Esophagus muscularis mucosa (tissue), 4 donors: ENCODE data around the gene PTCD3. TPM values are rescaled to one million over a fixed set of nuclear protein-coding genes. Genes with fewer than 3 reads are reported as not detected.

Source experiments
- DNase-seq: peaks from one replicate; pipeline ENCODE4 v3.0.0-alpha.2; 2017; ENCODE audit errors: extremely low spot score
- H3K27ac ChIP-seq, 4 donors: fragments of 200-600 bp; sonication (generic); replicated peaks in 1 of 4; 1 replicate in 3 of 4; 2 replicates in 1 of 4; pipeline ENCODE4 v1.5.1; 2016 to 2019; ENCODE audit warnings: mild to moderate bottlenecking in 1 of 4
- H3K27me3 ChIP-seq, 4 donors: fragments of 200-600 bp; sonication (generic); one replicate each; pipeline versions ENCODE4 v1.5.1 to v1.6.0; 2016 to 2019
- H3K36me3 ChIP-seq, 4 donors: fragments of 200-600 bp; sonication (generic); one replicate each; pipeline ENCODE4 v1.5.1; 2016 to 2019
- H3K4me1 ChIP-seq, 4 donors: fragments of 200-600 bp; sonication (generic); one replicate each; pipeline ENCODE4 v1.5.1; 2016 to 2019
- H3K4me3 ChIP-seq, 4 donors: fragments of 200-600 bp; sonication (generic); 1 replicate in 2 of 4; 2 replicates in 2 of 4; pipeline ENCODE4 v1.5.1; 2016 to 2019; ENCODE audit warnings: mild to moderate bottlenecking in 4 of 4, moderate library complexity in 1 of 4
- H3K9me3 ChIP-seq, 4 donors: fragments of 200-600 bp; sonication (generic); 1 replicate in 3 of 4; 2 replicates in 1 of 4; pipeline ENCODE4 v1.5.1; 2016 to 2019
- CTCF ChIP-seq, 3 experiments: fragments of 200-600 bp in 2 of 3; fragments of 450-650 bp in 1 of 3; sonication (generic) in 2 of 3; IDR thresholded peaks; one replicate each; pipeline ENCODE4 v1.5.1; 2017 to 2019; ENCODE audit warnings: antibody characterized with exemption in 3 of 3, mild to moderate bottlenecking in 2 of 3, moderate library complexity in 1 of 3
- EP300 ChIP-seq: sonication (generic); formaldehyde crosslinking; IDR thresholded peaks from one replicate; pipeline ENCODE4 v1.6.1; 2017; ENCODE audit warnings: antibody characterized with exemption
- POLR2A ChIP-seq: fragments of 450-650 bp; IDR thresholded peaks from one replicate; pipeline ENCODE4 v1.6.1; 2017; ENCODE audit warnings: antibody characterized with exemption, moderate library complexity, mild to moderate bottlenecking, low read depth
- POLR2AphosphoS5 ChIP-seq, 2 donors: sonication (generic); formaldehyde crosslinking; IDR thresholded peaks; one replicate each; pipeline ENCODE4 v1.6.1; 2017; ENCODE audit warnings: antibody characterized with exemption in 2 of 2
- WGBS: methylation state at CpG from one replicate; pipeline ENCODE4 v1.1.5; 2018; 5-methylcytosine and 5-hydroxymethylcytosine counted together
- intact Hi-C: fragments of 100-400 bp; cut with DNase I; formaldehyde crosslinking; loops from one replicate; pipeline ENCODE4 v1.15.1; 2023
- total RNA-seq, 4 donors: library from RNA; depleted of rRNA; stranded (reverse); fragments of >200 nt; gene quantifications; one replicate each; pipeline versions ENCODE4 v1.1.0 to v1.2.1, GENCODE V29; 2016

The PTCD3 gene
- total RNA-seq, 4 donors from 2014 or later, result 40.4 to 65.1 (median 45.5) TPM

DNA sequence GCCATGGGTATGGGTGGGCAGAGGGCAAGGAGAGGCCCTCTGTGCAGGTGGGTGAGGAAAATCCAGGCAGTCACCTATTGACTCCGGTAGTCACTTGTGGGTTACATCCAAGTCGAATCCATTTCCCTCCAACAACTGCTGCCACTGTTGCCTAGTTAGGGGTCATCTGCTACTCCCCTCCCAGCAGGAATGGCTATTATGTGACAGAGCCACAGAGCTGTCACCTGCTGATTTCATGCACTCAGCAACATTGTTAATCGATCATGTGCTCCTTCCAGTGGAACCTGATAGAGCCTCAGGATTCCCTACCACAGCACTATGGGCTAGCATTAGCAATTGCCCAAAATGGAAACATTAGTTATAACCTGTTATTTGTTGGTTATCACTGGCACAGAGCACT is 31.8 kb upstream of the PTCD3 start:
- no peak for TF ChIP-seq CTCF (IDR thresholded peaks at IDR 0.05)
- no peak for TF ChIP-seq EP300
- no peak for TF ChIP-seq POLR2AphosphoS5 (IDR thresholded peaks at IDR 0.05)
- no peak for TF ChIP-seq POLR2A
- H3K4me3 ChIP-seq, result no peak overlapping the region
- DNase-seq, result no peak
- no peaks in the 10 kb centered on the region for H3K9me3 ChIP-seq
- H3K36me3 ChIP-seq, result peaks cover 16 to 70% (median 59%) of the 10 kb centered on the region in 4 donors
- peaks cover 13 to 43% (median 30%) of the 10 kb centered on the region in 4 donors for H3K4me1 ChIP-seq
- no peak overlapping the region for H3K27ac ChIP-seq
- intact Hi-C loops, result loop anchor here (10.0 kb wide), 1 partner anchor 349 kb away; no protein-coding TSS in a partner anchor
- H3K27me3 ChIP-seq, result no peaks in the 10 kb centered on the region
- 85% methylated on average over 3 of the region's 3 CpGs for WGBS

GRCh38 chr2:86074811-86075210 is 31.2 kb upstream of the PTCD3 start:
- TF ChIP-seq POLR2AphosphoS5 (IDR thresholded peaks at IDR 0.05) (no peak), CTCF (IDR thresholded peaks at IDR 0.05) (no peak), EP300 (no peak)
- H3K4me3 ChIP-seq, result no peak overlapping the region
- peaks cover 13 to 70% (median 55%) of the 10 kb centered on the region in 4 donors for H3K36me3 ChIP-seq
- intact Hi-C loops, result loop anchor here (10.0 kb wide), 1 partner anchor 350 kb away; no protein-coding TSS in a partner anchor
- no peaks in the 10 kb centered on the region for H3K27me3 ChIP-seq
- DNase-seq, result no peak
- WGBS, result 93% methylated on average over 6 of the region's 15 CpGs
- H3K9me3 ChIP-seq, result no peaks in the 10 kb centered on the region
- peaks cover 15 to 49% (median 33%) of the 10 kb centered on the region in 4 donors for H3K4me1 ChIP-seq
- no peak overlapping the region for H3K27ac ChIP-seq

DNA sequence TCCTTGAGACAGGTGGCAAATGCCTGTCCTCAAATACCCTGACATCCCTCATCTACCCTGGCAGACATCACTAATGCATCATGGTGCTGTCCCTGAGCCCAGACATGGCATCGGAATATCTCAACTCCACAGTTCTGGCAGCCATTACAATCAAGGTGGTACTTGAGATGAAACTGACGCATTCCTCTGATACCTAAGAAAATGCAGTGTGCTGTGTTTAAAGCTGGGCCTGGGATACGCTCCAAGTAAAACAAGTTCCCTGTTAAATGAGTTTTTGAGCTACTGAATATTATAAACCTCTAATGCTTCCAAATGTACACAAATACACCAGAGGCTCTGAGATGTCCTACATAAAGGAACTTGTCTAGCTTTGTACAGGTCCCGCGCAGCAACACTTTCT is 30.1 kb upstream of the PTCD3 start:
- Histone ChIP-seq H3K4me3 (no peak overlapping the region), H3K27ac (no peak overlapping the region), H3K36me3 (peaks cover 14 to 72% (median 58%) of the 10 kb centered on the region in 4 donors), H3K9me3 (no peaks in the 10 kb centered on the region), H3K27me3 (no peaks in the 10 kb centered on the region), H3K4me1 (peaks cover 21 to 60% (median 42%) of the 10 kb centered on the region in 4 donors)
- intact Hi-C loops, result loop anchor here (10.0 kb wide), 1 partner anchor 351 kb away; no protein-coding TSS in a partner anchor
- WGBS, result 53% methylated on average over 5 of the region's 5 CpGs
- TF ChIP-seq EP300 (no peak), POLR2A (no peak), POLR2AphosphoS5 (IDR thresholded peaks at IDR 0.05) (no peak), CTCF (IDR thresholded peaks at IDR 0.05) (no peak)
- DNase-seq, result no peak

- intact Hi-C loops, result loop anchor here (10.0 kb wide), 1 partner anchor 354 kb away; no protein-coding TSS in a partner anchor
- H3K36me3 ChIP-seq, result peaks cover 19 to 87% (median 59%) of the 10 kb centered on the region in 4 donors
- no peak overlapping the region for H3K4me3 ChIP-seq
- WGBS, result 58% methylated on average over 7 of the region's 7 CpGs
- TF ChIP-seq CTCF (IDR thresholded peaks at IDR 0.05) (peak; percentile 33 to 52 (median 42)), POLR2A (no peak)
- no peak for DNase-seq
- no peaks in the 10 kb centered on the region for H3K27me3 ChIP-seq
- no peaks in the 10 kb centered on the region for H3K9me3 ChIP-seq
- H3K4me1 ChIP-seq, result peaks cover 8 to 39% (median 26%) of the 10 kb centered on the region in 4 donors
- no peak overlapping the region for H3K27ac ChIP-seq
Measured at GRCh38 chr2:86078774-86079545, 27.1 kb upstream of the PTCD3 start.
